Cardiac septum (tissue), 1 donor: ENCODE data around the gene PLIN4. TPM values are rescaled to one million over a fixed set of nuclear protein-coding genes. Genes with fewer than 3 reads are reported as not detected.

ENCODE experiments used
- total RNA-seq: library from RNA; stranded (reverse); fragmentation: NEBNext Ultra II Directional; extraction: Animal tissue kit (Norgen Biotek cat#: 25700); gene quantifications from one replicate; pipeline ENCODE4 v1.2.1, GENCODE V29; 2021
- donor health status: DM: no; HTN: no; CAD: no.

The PLIN4 gene
- total RNA-seq, 1 donor from 2014 or later, result 89.8 TPM

Other genes with a start within 250 kb of the PLIN4 start
- gene SHD, start 239.2 kb downstream of the PLIN4 start, total RNA-seq, result not detected
- not detected for gene TMIGD2, start 216.1 kb downstream of the PLIN4 start, total RNA-seq
- gene FSD1, start 213.9 kb downstream of the PLIN4 start, total RNA-seq, result 0.24 TPM
- 0.83 TPM for gene STAP2, start 179.7 kb downstream of the PLIN4 start, total RNA-seq
- gene MPND, start 174.9 kb downstream of the PLIN4 start, total RNA-seq, result 14.9 TPM
- 22.0 TPM for gene SH3GL1, start 117.9 kb downstream of the PLIN4 start, total RNA-seq
- gene CHAF1A, start 115.8 kb downstream of the PLIN4 start, total RNA-seq, result 5.1 TPM
- gene UBXN6, start 60.7 kb downstream of the PLIN4 start, total RNA-seq, result 102 TPM
- 28.4 TPM for gene HDGFL2, start 46.2 kb downstream of the PLIN4 start, total RNA-seq
- 25.1 TPM for gene PLIN5, start 16.7 kb upstream of the PLIN4 start, total RNA-seq
- gene LRG1, start 21.6 kb upstream of the PLIN4 start, total RNA-seq, result 0.43 TPM
- gene SEMA6B, start 41.2 kb upstream of the PLIN4 start, total RNA-seq, result 7.2 TPM
- gene TNFAIP8L1, start 121.0 kb upstream of the PLIN4 start, total RNA-seq, result 3.6 TPM
- gene MYDGF, start 151.9 kb upstream of the PLIN4 start, total RNA-seq, result 37.1 TPM
- gene DPP9, start 205.4 kb upstream of the PLIN4 start, total RNA-seq, result 39.0 TPM